ENCODE results near the gene VDAC1. TPM values are rescaled to one million over a fixed set of nuclear protein-coding genes. Genes with fewer than 3 reads are reported as not detected.

Gene VDAC1
- total RNA-seq, 1 donor from 2014 or later: 119 TPM

GRCh38 chr5:133933670-133934295, 71.0 kb downstream of the VDAC1 start:
- DNase-seq (ENCODE audit: extremely low spot score, unreplicated experiment): no peak
- Mint-ChIP-seq H3K4me3 (ENCODE audit: unreplicated experiment) (no peak overlapping the region), H3K27ac (ENCODE audit: unreplicated experiment) (no peak overlapping the region), H3K9me3 (ENCODE audit: unreplicated experiment) (no peaks in the 10 kb centered on the region), H3K36me3 (ENCODE audit: unreplicated experiment) (no peaks in the 10 kb centered on the region), H3K27me3 (ENCODE audit: unreplicated experiment) (no peaks in the 10 kb centered on the region), H3K4me1 (ENCODE audit: unreplicated experiment) (peaks cover 4% of the 10 kb centered on the region)
- TF ChIP-seq, protein P1, sequence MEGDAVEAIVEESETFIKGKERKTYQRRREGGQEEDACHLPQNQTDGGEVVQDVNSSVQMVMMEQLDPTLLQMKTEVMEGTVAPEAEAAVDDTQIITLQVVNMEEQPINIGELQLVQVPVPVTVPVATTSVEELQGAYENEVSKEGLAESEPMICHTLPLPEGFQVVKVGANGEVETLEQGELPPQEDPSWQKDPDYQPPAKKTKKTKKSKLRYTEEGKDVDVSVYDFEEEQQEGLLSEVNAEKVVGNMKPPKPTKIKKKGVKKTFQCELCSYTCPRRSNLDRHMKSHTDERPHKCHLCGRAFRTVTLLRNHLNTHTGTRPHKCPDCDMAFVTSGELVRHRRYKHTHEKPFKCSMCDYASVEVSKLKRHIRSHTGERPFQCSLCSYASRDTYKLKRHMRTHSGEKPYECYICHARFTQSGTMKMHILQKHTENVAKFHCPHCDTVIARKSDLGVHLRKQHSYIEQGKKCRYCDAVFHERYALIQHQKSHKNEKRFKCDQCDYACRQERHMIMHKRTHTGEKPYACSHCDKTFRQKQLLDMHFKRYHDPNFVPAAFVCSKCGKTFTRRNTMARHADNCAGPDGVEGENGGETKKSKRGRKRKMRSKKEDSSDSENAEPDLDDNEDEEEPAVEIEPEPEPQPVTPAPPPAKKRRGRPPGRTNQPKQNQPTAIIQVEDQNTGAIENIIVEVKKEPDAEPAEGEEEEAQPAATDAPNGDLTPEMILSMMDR (IDR thresholded peaks at IDR 0.05): no peak

DNA sequence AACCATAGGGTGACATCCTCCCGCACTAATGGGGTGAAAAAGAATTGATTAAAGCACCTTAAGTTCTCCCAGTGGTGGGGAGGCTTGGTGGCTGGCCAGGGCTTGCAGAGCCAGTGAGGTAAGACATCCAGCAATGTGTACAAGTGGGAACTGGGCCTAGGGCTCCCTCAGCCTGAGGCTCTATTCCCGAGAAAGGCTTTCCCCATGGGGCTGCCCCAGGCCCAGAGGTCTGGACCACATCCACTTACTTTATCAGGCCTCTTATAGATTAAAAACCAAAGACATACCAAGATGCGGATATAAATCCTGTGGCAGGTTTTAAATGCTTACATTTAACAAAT, 71.6 kb downstream of the VDAC1 start:
- H3K4me3 Mint-ChIP-seq (ENCODE audit: unreplicated experiment): no peak overlapping the region

DNA sequence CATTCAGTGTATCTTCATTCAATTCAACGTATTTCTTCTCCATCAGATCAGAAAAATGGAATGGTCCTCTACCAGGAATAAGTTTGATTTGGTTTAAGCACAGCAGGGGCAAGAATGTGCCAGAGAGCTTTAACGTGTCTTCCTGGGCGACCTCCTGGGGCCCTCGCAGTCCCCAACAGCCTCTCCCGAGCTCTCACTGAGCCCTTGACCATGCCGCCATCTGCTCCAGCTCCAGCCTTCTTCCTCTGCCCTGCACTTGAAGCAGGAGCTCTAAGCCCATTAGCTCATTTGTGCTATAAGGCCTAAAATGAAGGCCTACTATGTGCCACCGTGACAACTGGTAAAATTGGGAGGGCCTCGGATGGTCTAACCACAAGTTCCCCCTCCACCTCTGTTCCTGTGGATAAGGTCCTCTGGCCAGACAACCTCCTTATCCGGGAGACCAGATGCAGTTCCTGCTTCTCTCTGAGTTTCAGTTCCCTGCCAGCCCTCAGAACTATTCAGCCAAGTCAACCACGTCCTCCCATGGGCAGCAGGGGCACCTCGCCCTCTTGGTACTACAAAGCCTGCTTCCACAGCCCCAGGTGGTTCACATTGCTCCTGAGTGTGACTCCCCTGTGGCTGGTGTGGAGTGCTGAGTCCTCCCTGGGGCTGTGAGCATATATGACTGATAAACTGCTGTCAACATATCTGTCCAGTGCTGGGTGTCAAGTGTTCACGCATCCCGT, 72.2 kb downstream of the VDAC1 start:
- no peak overlapping the region for H3K27ac Mint-ChIP-seq (ENCODE audit: unreplicated experiment)
- no peak for DNase-seq (ENCODE audit: extremely low spot score, unreplicated experiment)
- no peaks in the 10 kb centered on the region for H3K27me3 Mint-ChIP-seq (ENCODE audit: unreplicated experiment)
- H3K4me3 Mint-ChIP-seq (ENCODE audit: unreplicated experiment): no peak overlapping the region
- no peaks in the 10 kb centered on the region for H3K9me3 Mint-ChIP-seq (ENCODE audit: unreplicated experiment)
- no peaks in the 10 kb centered on the region for H3K36me3 Mint-ChIP-seq (ENCODE audit: unreplicated experiment)
- peaks cover 4% of the 10 kb centered on the region for H3K4me1 Mint-ChIP-seq (ENCODE audit: unreplicated experiment)
- TF ChIP-seq, protein P1 (IDR thresholded peaks at IDR 0.05): no peak

More for the DNA sequence above, 71.6 kb downstream of the VDAC1 start:
- Mint-ChIP-seq H3K9me3 (ENCODE audit: unreplicated experiment) (no peaks in the 10 kb centered on the region), H3K27me3 (ENCODE audit: unreplicated experiment) (no peaks in the 10 kb centered on the region), H3K27ac (ENCODE audit: unreplicated experiment) (no peak overlapping the region), H3K4me1 (ENCODE audit: unreplicated experiment) (peaks cover 4% of the 10 kb centered on the region), H3K36me3 (ENCODE audit: unreplicated experiment) (no peaks in the 10 kb centered on the region)
- DNase-seq (ENCODE audit: extremely low spot score, unreplicated experiment): no peak
- TF ChIP-seq, protein P1 (IDR thresholded peaks at IDR 0.05): no peak

DNA sequence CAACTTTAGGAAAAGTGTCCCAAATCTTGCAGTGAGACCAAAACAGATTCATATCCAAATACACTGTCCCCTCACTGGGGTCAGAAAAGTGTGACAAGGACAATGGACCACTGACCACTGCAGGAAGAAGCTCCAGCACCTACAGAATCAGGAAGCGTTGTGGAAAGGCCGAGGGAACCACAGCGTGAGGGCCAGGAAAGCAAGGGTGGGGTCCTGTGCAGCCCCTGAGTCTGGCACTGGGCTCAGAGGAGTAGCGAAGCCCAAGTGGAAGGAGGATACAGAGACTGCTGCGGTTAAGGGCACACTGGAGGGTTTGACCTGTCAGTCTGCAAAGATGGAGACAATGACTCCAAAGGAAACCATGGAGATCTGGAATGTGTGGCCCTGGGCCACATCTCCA, 73.2 kb downstream of the VDAC1 start:
- no peak for DNase-seq (ENCODE audit: extremely low spot score, unreplicated experiment)
- Mint-ChIP-seq H3K27me3 (ENCODE audit: unreplicated experiment) (no peaks in the 10 kb centered on the region), H3K36me3 (ENCODE audit: unreplicated experiment) (no peaks in the 10 kb centered on the region)

GRCh38 chr5:133930813-133931090, 74.0 kb downstream of the VDAC1 start:
- Mint-ChIP-seq H3K4me3 (ENCODE audit: unreplicated experiment) (no peak overlapping the region), H3K27ac (ENCODE audit: unreplicated experiment) (no peak overlapping the region), H3K36me3 (ENCODE audit: unreplicated experiment) (no peaks in the 10 kb centered on the region), H3K9me3 (ENCODE audit: unreplicated experiment) (no peaks in the 10 kb centered on the region), H3K27me3 (ENCODE audit: unreplicated experiment) (no peaks in the 10 kb centered on the region), H3K4me1 (ENCODE audit: unreplicated experiment) (peaks cover 12% of the 10 kb centered on the region)
- DNase-seq (ENCODE audit: extremely low spot score, unreplicated experiment): no peak
- TF ChIP-seq, protein P1 (IDR thresholded peaks at IDR 0.05): no peak

More for the DNA sequence above, 73.2 kb downstream of the VDAC1 start:
- no peak overlapping the region for H3K27ac Mint-ChIP-seq (ENCODE audit: unreplicated experiment)
- H3K4me1 Mint-ChIP-seq (ENCODE audit: unreplicated experiment): peaks cover 7% of the 10 kb centered on the region
- no peaks in the 10 kb centered on the region for H3K9me3 Mint-ChIP-seq (ENCODE audit: unreplicated experiment)
- TF ChIP-seq, protein P1 (IDR thresholded peaks at IDR 0.05): no peak
- no peak overlapping the region for H3K4me3 Mint-ChIP-seq (ENCODE audit: unreplicated experiment)

Data from osteocyte (in vitro differentiated cells).